GM10266 (cell line): ENCODE results near the gene LIPK.

Experiments
- DNase-seq: peaks from one replicate; pipeline ENCODE4 v3.0.0; 2012; ENCODE audit errors: extremely low spot score
- TF ChIP-seq, protein P1 (sequence below): IDR thresholded peaks from 2 replicates; pipeline ENCODE4 v1.5.1; 2012; ENCODE audit warnings: mild to moderate bottlenecking, low read depth; ENCODE audit not compliant: control insufficient read depth, insufficient read depth; ENCODE audit errors: missing control alignments

LIPK gene

DNA sequence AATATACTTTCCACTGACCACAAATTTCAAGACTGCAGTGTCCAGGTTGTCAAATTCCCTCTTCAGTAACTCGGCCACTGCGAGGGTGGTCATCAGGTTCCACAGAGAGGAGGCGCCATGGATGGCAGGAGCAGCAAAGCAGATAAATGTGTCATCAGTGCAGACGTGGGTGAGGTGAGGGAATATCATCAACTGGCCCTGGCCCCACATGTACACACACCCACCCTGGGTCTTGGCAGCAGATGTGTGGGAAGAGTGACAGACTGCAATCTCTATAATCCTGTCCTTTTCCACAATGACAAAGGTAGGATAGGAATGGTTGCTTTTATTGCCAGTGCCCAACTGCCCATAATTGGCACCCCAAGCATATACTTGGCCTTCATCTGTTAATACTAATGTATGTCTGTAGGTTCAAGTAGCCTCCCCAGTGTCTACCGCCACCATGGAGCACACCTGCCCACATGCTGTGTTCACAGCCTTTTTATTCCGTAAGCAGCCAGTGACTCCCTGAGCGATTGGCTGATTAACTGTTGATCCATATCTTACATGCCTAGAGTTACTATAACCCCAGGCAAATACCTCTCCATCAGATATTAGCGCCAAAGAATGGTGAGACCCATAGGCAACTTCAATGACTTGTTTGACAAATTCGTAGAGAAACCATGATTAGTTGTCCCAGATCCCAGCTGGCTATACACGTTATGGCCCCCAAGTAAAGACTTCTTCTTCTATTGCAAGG, 80.2 kb downstream of the LIPK start:
- TF ChIP-seq, protein P1, sequence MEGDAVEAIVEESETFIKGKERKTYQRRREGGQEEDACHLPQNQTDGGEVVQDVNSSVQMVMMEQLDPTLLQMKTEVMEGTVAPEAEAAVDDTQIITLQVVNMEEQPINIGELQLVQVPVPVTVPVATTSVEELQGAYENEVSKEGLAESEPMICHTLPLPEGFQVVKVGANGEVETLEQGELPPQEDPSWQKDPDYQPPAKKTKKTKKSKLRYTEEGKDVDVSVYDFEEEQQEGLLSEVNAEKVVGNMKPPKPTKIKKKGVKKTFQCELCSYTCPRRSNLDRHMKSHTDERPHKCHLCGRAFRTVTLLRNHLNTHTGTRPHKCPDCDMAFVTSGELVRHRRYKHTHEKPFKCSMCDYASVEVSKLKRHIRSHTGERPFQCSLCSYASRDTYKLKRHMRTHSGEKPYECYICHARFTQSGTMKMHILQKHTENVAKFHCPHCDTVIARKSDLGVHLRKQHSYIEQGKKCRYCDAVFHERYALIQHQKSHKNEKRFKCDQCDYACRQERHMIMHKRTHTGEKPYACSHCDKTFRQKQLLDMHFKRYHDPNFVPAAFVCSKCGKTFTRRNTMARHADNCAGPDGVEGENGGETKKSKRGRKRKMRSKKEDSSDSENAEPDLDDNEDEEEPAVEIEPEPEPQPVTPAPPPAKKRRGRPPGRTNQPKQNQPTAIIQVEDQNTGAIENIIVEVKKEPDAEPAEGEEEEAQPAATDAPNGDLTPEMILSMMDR = no peak
- DNase-seq = no peak

DNA sequence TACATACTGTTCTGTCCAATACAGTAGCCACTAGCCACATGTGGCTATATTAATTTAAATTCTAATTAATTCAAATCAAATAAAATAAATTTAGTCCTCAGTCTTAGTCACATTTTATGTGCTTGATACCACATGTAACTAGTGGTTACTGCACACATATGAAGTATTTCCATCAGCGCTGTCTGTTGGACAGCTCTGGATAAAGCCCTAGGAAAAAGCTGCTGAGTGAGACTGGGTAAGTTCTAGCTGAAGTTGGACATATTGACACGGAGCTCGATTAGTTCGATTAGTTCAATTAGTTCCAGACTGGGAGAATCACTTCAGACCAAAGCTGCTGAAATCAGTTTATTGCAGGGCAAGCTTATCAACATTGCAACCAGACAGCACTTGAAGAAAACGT, 81.4 kb downstream of the LIPK start:
- TF ChIP-seq, protein P1 = no peak
- DNase-seq = no peak

DNA sequence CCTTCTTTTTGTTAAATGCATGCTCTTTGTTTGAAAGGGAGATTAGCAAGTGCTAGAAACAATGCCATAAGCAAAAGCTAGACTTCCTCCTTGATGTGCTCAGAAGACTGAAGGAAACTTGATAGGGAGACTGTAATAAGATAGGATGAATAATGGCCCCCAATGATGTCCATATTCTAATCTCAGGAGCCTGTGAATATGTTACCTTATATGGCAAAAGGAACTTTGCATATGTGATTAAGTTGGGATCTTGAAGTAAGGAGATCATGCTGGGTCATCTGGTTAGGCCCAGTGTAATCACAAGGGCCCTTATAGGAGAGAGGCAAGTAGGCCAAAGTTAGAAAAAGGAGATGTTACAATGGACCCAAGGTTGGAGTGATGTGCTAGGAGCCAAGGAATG, 82.9 kb downstream of the LIPK start:
- no peak for DNase-seq
- TF ChIP-seq, protein P1 = no peak

DNA sequence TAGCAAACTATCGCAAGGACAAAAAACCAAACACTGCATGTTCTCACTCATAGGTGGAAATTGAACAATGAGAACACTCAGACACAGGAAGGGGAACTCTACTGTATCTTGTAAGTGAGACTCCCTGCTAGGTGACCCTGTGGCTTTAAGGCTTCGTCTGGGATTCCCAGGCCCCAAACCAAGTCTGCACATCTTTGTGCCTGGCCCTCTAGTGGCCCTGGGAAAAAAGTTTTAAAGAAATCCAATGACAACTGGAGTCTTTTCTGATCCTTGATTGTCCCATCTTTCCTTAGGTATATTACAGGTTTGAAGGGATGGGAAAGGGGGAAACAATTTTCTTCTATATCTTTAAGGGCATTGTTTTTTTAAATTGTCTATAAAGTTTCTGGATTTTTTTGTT, 85.9 kb downstream of the LIPK start:
- DNase-seq = peak; percentile 16
- TF ChIP-seq, protein P1 = peak; percentile 43

DNA sequence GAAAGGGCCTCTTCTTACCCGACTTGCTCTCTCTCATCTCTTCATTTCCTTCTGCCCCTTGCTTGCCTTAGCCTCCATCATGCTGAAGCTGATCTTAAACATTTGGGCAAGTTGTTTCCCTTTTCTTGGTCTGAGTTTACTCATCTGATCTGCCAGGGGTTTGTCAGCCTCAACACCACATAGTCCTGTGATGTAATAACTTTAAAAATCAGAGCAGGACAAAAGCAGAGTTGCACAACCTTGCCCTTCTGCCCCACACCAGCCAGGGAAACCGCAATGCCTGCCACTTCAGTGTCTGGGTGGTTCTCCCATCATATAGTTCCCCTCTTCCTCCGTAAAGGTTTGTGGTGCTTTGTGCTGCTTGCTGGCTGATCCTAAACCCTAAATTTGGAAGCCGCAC, 86.6 kb downstream of the LIPK start:
- DNase-seq = no peak
- TF ChIP-seq, protein P1 = no peak

DNA sequence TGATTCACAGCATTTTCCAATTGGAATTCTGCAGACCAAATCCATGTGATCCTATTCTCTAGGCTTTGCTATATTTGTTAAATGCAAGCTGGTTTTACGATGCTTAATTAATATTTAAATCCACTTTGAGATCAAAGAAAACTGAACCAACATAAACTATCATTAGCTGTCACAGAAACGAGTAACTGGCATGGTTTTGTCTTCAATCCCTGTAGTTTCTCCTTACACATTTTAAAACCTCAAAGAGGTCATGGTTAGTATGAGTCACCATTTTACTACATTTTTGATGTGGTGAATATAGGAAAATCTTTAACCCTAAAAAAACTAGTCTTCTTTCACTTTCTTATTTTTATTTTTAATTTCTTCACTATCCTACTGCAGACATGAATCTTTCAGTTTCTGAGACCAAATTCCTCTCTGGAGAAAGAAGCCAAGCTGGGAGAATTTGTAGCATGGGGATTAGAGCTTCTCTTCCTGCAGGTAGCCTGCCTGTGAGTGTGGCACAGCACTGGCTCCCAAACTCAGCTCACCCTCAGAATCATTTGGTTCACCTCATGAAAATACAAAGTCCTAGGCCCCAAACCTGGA, 87.8 kb downstream of the LIPK start:
- TF ChIP-seq, protein P1 = no peak
- DNase-seq = peak; percentile 29

DNA sequence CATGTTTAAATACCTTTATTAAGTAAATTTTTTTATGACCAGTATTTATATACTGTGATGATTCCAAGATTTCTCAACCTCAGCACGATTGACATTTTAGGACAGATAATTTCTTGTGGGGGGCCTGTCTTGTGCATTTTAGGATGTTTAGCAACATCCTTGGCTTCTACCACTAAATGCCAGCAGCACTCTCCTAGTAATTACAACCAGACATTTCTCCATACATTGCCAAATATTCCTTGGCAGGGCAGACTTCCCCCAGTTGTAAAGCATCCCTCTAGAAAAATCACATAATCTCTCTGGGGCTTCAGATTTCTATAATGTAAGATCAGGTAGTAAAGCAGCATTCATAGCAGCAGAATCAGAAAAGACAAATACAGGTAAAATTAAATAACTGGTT, 88.7 kb downstream of the LIPK start:
- TF ChIP-seq, protein P1 = no peak
- no peak for DNase-seq
